Right renal cortex interstitium (tissue), 3 donors: ENCODE results near the gene KIDINS220. TPM values are rescaled to one million over a fixed set of nuclear protein-coding genes. Genes with fewer than 3 reads are reported as not detected.
A peak's percentile ranks its signal among the peaks of the same experiment; 100 is the strongest.

Experiments
- DNase-seq, 3 donors: peaks; one replicate each; pipeline ENCODE4 v3.0.0-alpha.2; 2013; ENCODE audit warnings: low read depth in 3 of 3, low spot score in 2 of 3
- polyA plus RNA-seq, 3 donors: library from polyadenylated mRNA; unstranded; fragments of 120-200 nt; gene quantifications; one replicate each; pipeline ENCODE4 v1.2.1, GENCODE V29; 2013; ENCODE audit not compliant: insufficient read length in 3 of 3

KIDINS220 gene
- polyA plus RNA-seq, result 100 to 1,000 TPM in 1 of 3 donors, 10 to 100 TPM in 2; 84.2 to 101 (median 94.5) TPM

- peak; percentile 63 to 77 (median 72) for DNase-seq
These were observed at the start of gene KIDINS220 for GRCh38 chr2:8836971-8837794. Gene KIDINS220, minus strand, starts transcription at chr2:8837613. Its CDS starts 10,520 bp downstream, at chr2:8827093.

GRCh38 chr2:8886876-8887275, 49.5 kb upstream of the KIDINS220 start:
- no peak for DNase-seq

- DNase-seq, result no peak
These were observed 48.7 kb upstream of the KIDINS220 start for GRCh38 chr2:8886202-8886518.

GRCh38 chr2:8885449-8886201, 48.2 kb upstream of the KIDINS220 start:
- no peak for DNase-seq

- no peak for DNase-seq
These were observed 47.4 kb upstream of the KIDINS220 start for GRCh38 chr2:8884812-8885211.

GRCh38 chr2:8882094-8882493, 44.7 kb upstream of the KIDINS220 start:
- DNase-seq, result no peak

- no peak for DNase-seq
These were observed 40.5 kb upstream of the KIDINS220 start for GRCh38 chr2:8877894-8878293.

GRCh38 chr2:8877332-8877731, 39.9 kb upstream of the KIDINS220 start:
- DNase-seq, result no peak

GRCh38 chr2:8876628-8877027, 39.2 kb upstream of the KIDINS220 start:
- no peak for DNase-seq

GRCh38 chr2:8872821-8873432, 35.5 kb upstream of the KIDINS220 start:
- peak in 1 of 3 donors; percentile 36 for DNase-seq

GRCh38 chr2:8870441-8870840, 33.0 kb upstream of the KIDINS220 start:
- DNase-seq, result no peak

- no peak for DNase-seq
These were observed 29.9 kb upstream of the KIDINS220 start for GRCh38 chr2:8867363-8867762.

- no peak for DNase-seq
These were observed 26.0 kb upstream of the KIDINS220 start for GRCh38 chr2:8863331-8863953.

- no peak for DNase-seq
These were observed 24.8 kb upstream of the KIDINS220 start for GRCh38 chr2:8862230-8862629.

- no peak for DNase-seq
These were observed 24.4 kb upstream of the KIDINS220 start for GRCh38 chr2:8861797-8862196.

- no peak for DNase-seq
These were observed 22.8 kb upstream of the KIDINS220 start for GRCh38 chr2:8860239-8860638.

- no peak for DNase-seq
These were observed 21.5 kb upstream of the KIDINS220 start for GRCh38 chr2:8858910-8859309.

GRCh38 chr2:8858264-8858663, 20.9 kb upstream of the KIDINS220 start:
- no peak for DNase-seq

GRCh38 chr2:8857709-8858108, 20.3 kb upstream of the KIDINS220 start:
- DNase-seq, result no peak

- DNase-seq, result no peak
These were observed 18.8 kb upstream of the KIDINS220 start for GRCh38 chr2:8856176-8856575.

- DNase-seq, result no peak
These were observed 17.6 kb upstream of the KIDINS220 start for GRCh38 chr2:8855010-8855409.
